ENCODE results near the gene EEFSEC. TPM values are rescaled to one million over a fixed set of nuclear protein-coding genes. Genes with fewer than 3 reads are reported as not detected.

EEFSEC gene
- total RNA-seq, 1 experiment from 2014 or later: 21.3 TPM

DNA sequence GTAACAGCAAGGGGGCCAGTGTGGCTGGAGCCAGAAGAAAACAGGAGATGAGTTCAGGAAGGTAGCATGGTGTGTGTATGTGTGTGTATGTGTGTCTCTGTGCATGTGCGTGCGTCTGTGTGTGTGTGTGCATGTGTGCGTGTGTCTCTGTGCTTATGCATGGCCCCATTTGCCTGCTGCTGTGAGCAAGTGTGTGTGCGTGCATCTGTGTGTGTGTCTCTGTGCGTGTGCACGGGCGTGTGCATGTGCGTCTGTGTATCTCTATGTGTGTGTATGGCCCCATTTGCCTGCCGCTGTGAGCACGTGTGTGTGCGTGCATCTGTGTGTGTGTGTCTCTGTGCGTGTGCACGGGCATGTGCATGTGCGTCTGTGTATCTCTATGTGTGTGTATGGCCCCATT, 7.1 kb upstream of the EEFSEC start:
- Histone ChIP-seq H3F3A (ENCODE audit: insufficient read depth, low read depth) (0 out of 2 replicates have a peak, but pooled peaks cover 1% of the 10 kb centered on the region), H3K4me3 (no peak overlapping the region), H3K4me2 (no peak overlapping the region), H3K79me2 (ENCODE audit: low read depth) (no peaks in the 10 kb centered on the region), H3K27ac (no peak overlapping the region), H2AFZ (no peak overlapping the region), H3K36me3 (ENCODE audit: low read depth) (no peaks in the 10 kb centered on the region), H3K4me1 (replicated peaks; ENCODE audit: insufficient read depth) (no peaks in the 10 kb centered on the region), H3K9me2 (ENCODE audit: insufficient read depth) (no peaks in the 10 kb centered on the region), H4K20me1 (ENCODE audit: insufficient read depth) (no peaks in the 10 kb centered on the region), H3K9me3 (ENCODE audit: insufficient read depth, low read depth) (no peaks in the 10 kb centered on the region), H3K27me3 (ENCODE audit: insufficient read depth, low read depth) (no peaks in the 10 kb centered on the region)
- no peak for DNase-seq
- ChIA-PET POLR2A (ENCODE audit: unreplicated experiment) (no interaction called here), CTCF (no interaction called here)
- BruUV-seq (replicated peaks): no TSS peak
- TF ChIP-seq, protein P1, sequence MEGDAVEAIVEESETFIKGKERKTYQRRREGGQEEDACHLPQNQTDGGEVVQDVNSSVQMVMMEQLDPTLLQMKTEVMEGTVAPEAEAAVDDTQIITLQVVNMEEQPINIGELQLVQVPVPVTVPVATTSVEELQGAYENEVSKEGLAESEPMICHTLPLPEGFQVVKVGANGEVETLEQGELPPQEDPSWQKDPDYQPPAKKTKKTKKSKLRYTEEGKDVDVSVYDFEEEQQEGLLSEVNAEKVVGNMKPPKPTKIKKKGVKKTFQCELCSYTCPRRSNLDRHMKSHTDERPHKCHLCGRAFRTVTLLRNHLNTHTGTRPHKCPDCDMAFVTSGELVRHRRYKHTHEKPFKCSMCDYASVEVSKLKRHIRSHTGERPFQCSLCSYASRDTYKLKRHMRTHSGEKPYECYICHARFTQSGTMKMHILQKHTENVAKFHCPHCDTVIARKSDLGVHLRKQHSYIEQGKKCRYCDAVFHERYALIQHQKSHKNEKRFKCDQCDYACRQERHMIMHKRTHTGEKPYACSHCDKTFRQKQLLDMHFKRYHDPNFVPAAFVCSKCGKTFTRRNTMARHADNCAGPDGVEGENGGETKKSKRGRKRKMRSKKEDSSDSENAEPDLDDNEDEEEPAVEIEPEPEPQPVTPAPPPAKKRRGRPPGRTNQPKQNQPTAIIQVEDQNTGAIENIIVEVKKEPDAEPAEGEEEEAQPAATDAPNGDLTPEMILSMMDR (conservative IDR thresholded peaks at IDR 0.05): no peak
- no peak for TF ChIP-seq EZH2 (IDR thresholded peaks at IDR 0.05; ENCODE audit: low read depth)
- intact Hi-C loops (cut with micrococcal nuclease; ENCODE audit: unreplicated experiment): no loop called here

DNA sequence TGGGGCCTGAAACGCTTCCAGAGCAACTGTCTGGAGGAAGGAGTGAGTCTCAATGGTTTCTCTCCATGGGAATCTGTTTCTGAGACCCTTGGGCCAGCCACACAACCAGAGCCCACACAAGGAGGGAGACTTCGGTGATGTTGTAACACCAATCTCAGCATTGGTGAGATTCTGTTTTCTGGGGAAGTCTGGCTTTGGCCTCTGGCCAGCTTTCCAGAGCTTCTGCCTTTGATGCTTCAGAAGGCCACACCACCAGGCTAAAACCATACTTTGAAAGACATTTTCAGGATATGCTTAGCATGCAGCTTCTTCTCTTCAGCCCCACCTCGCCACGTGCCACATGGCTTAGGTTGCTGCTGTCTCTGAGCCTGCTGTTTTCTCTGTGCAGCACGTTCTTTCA, 3.6 kb upstream of the EEFSEC start:
- no peaks in the 10 kb centered on the region for H3K36me3 ChIP-seq (ENCODE audit: low read depth)
- TF ChIP-seq, protein P1 (conservative IDR thresholded peaks at IDR 0.05): no peak
- H3K4me2 ChIP-seq: no peak overlapping the region
- no peaks in the 10 kb centered on the region for H3K9me2 ChIP-seq (ENCODE audit: insufficient read depth)
- H3K9me3 ChIP-seq (ENCODE audit: insufficient read depth, low read depth): no peaks in the 10 kb centered on the region
- peaks cover 6% of the 10 kb centered on the region for H3K4me1 ChIP-seq (replicated peaks; ENCODE audit: insufficient read depth)
- intact Hi-C loops (cut with micrococcal nuclease; ENCODE audit: unreplicated experiment): no loop called here
- H3K27ac ChIP-seq: no peak overlapping the region
- no peak overlapping the region for H2AFZ ChIP-seq
- H4K20me1 ChIP-seq (ENCODE audit: insufficient read depth): no peaks in the 10 kb centered on the region
- BruUV-seq (replicated peaks): no TSS peak
- H3F3A ChIP-seq (ENCODE audit: insufficient read depth, low read depth): peaks cover 25% of the 10 kb centered on the region; the same call in 1 of the 2 replicates
- no peak overlapping the region for H3K4me3 ChIP-seq
- CTCF ChIA-PET: no interaction called here
- no peaks in the 10 kb centered on the region for H3K27me3 ChIP-seq (ENCODE audit: insufficient read depth, low read depth)
- no peak for DNase-seq
- POLR2A ChIA-PET (ENCODE audit: unreplicated experiment): no interaction called here
- H3K79me2 ChIP-seq (ENCODE audit: low read depth): peaks cover 8% of the 10 kb centered on the region

DNA sequence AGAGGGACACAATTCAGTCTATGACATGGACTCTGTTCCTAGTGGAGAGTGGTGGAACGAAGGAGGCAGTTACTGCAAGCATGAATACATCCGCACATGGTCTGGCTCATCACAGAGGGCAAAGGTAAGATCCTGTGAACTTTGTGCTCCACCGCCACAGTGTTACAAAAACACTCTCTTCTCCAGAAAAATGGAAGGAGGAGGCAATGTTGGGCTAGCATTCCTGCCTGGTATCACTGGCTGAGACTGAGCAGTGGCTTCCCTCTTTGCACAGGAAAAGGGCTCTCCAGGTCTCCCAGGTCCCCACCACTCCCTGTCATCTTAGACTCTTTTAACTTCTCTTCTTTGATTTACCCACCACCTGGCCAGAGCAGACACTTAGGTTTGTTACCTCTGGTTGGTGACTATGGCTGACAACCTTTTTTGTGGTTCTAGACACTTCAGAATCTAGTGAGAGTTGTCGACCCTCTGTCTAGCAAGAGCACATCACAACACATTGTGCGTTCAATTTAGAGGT, 1.5 kb upstream of the EEFSEC start:
- Histone ChIP-seq H2AFZ (no peak overlapping the region), H3K9me2 (ENCODE audit: insufficient read depth) (no peaks in the 10 kb centered on the region), H3K4me3 (no peak overlapping the region), H3K27me3 (ENCODE audit: insufficient read depth, low read depth) (no peaks in the 10 kb centered on the region), H3K9me3 (ENCODE audit: insufficient read depth, low read depth) (no peaks in the 10 kb centered on the region; the same call in 1 of the 2 replicates), H3F3A (ENCODE audit: insufficient read depth, low read depth) (peaks cover 25% of the 10 kb centered on the region; the same call in 1 of the 2 replicates), H3K79me2 (ENCODE audit: low read depth) (peaks cover 28% of the 10 kb centered on the region), H3K4me2 (no peak overlapping the region), H3K4me1 (replicated peaks; ENCODE audit: insufficient read depth) (peaks cover 9% of the 10 kb centered on the region), H3K27ac (no peak overlapping the region), H4K20me1 (ENCODE audit: insufficient read depth) (no peaks in the 10 kb centered on the region), H3K36me3 (ENCODE audit: low read depth) (peaks cover 9% of the 10 kb centered on the region; the same call in 1 of the 2 replicates)
- intact Hi-C loops (cut with micrococcal nuclease; ENCODE audit: unreplicated experiment): no loop called here
- BruUV-seq (replicated peaks): TSS peak; percentile 50
- TF ChIP-seq, protein P1 (conservative IDR thresholded peaks at IDR 0.05): no peak
- TF ChIP-seq EZH2 (IDR thresholded peaks at IDR 0.05; ENCODE audit: low read depth): no peak
- CTCF ChIA-PET: interaction anchor here (0.7 kb wide), 1 partner anchor 1095 kb away, joined by 4 read pairs; no protein-coding TSS in a partner anchor
- no peak for DNase-seq
- POLR2A ChIA-PET (ENCODE audit: unreplicated experiment): no interaction called here
